Purkinje cell (primary cell): Measurements from ENCODE around the gene NRG2. TPM values are rescaled to one million over a fixed set of nuclear protein-coding genes. Genes with fewer than 3 reads are reported as not detected.

ENCODE experiments used
- polyA plus RNA-seq: library from polyadenylated mRNA; unstranded; fragments of >200 nt; fragmentation: Nextera tagmentation; gene quantifications from 2 replicates; pipeline ENCODE4 v1.2.1, GENCODE V29; 2014

The NRG2 gene
- 0.38 and 0.73 TPM in 2 replicates for polyA plus RNA-seq

GRCh38 chr5:140042643-140043507 is at the start of gene NRG2:
NRG2 (minus strand) TSS chr5:140043299.

Other genes with a start within 250 kb of the NRG2 start
- 192 and 243 TPM in 2 replicates for gene PSD2, start 247.5 kb downstream of the NRG2 start, polyA plus RNA-seq
- gene PURA, start 70.8 kb upstream of the NRG2 start, polyA plus RNA-seq = 18.9 and 19.3 TPM in 2 replicates
- gene IGIP, start 82.6 kb upstream of the NRG2 start, polyA plus RNA-seq = 22.9 and 34.7 TPM in 2 replicates
- gene CYSTM1, start 131.9 kb upstream of the NRG2 start, polyA plus RNA-seq = 1,291 and 1,411 TPM in 2 replicates